ENCODE results near the gene GLCCI1.

The GLCCI1 gene
- 6.3 to 83.8 (median 30.5) reads per million in 9 experiments for total RNA-seq

- peaks cover 17% of the 10 kb centered on the region for H3K36me3 Mint-ChIP-seq (ENCODE audit: insufficient read depth)
- ATAC-seq (replicated peaks) = peak; percentile 81
- no peaks in the 10 kb centered on the region for H3K27me3 Mint-ChIP-seq
- peak; percentile 94 to 96 (median 96) for DNase-seq
- peaks cover 3 to 17% of the 10 kb centered on the region in 2 donors for H3K4me1 Mint-ChIP-seq (ENCODE audit: low read depth in 2 of 2)
- no peaks in the 10 kb centered on the region for H3K9me3 Mint-ChIP-seq
- peak within 1 kb of the TSS; percentile 22 to 70 for H3K27ac Mint-ChIP-seq
- peak within 1 kb of the TSS in 1 of 2 donors; percentile 73 for H3K4me3 Mint-ChIP-seq
Measured at GRCh38 chr7:7968544-7969305, at the start of gene GLCCI1. TSS of gene GLCCI1 (plus strand) at chr7:7968796. CDS start at chr7:7969351, 555 bp downstream.

- Mint-ChIP-seq H3K4me1 (ENCODE audit: low read depth in 2 of 2) (peaks cover 22 to 23% of the 10 kb centered on the region in 2 donors), H3K27ac (no peak overlapping the region), H3K9me3 (no peaks in the 10 kb centered on the region), H3K27me3 (no peaks in the 10 kb centered on the region), H3K36me3 (ENCODE audit: insufficient read depth) (peaks cover 6% of the 10 kb centered on the region), H3K4me3 (no peak overlapping the region)
- no peak for DNase-seq
- ATAC-seq (replicated peaks) = no peak
Measured at GRCh38 chr7:7919449-7919945, 49.1 kb upstream of the GLCCI1 start.

GRCh38 chr7:7920056-7920455 lies 48.5 kb upstream of the GLCCI1 start:
- Mint-ChIP-seq H3K27ac (no peak overlapping the region), H3K27me3 (no peaks in the 10 kb centered on the region), H3K9me3 (no peaks in the 10 kb centered on the region), H3K4me3 (peak overlapping the region; percentile 19 to 69), H3K4me1 (ENCODE audit: low read depth in 2 of 2) (peaks cover 23 to 27% of the 10 kb centered on the region in 2 donors), H3K36me3 (ENCODE audit: insufficient read depth) (peaks cover 6% of the 10 kb centered on the region)
- no peak for ATAC-seq (replicated peaks)
- DNase-seq = no peak

GRCh38 chr7:7920481-7920880 lies 48.1 kb upstream of the GLCCI1 start:
- peak; percentile 84 for ATAC-seq (replicated peaks)

GRCh38 chr7:7921830-7922229 lies 46.8 kb upstream of the GLCCI1 start:
- no peaks in the 10 kb centered on the region for H3K9me3 Mint-ChIP-seq
- H3K4me3 Mint-ChIP-seq = peak overlapping the region in 1 of 2 donors; percentile 30
- no peak for DNase-seq
- no peaks in the 10 kb centered on the region for H3K27me3 Mint-ChIP-seq
- peak overlapping the region in 1 of 2 donors; percentile 30 for H3K27ac Mint-ChIP-seq
- peaks cover 6% of the 10 kb centered on the region for H3K36me3 Mint-ChIP-seq (ENCODE audit: insufficient read depth)
- no peak for ATAC-seq (replicated peaks)
- H3K4me1 Mint-ChIP-seq (ENCODE audit: low read depth in 2 of 2) = peaks cover 21 to 27% of the 10 kb centered on the region in 2 donors

More at GRCh38 chr7:7920481-7920880, 48.1 kb upstream of the GLCCI1 start:
- DNase-seq = no peak
- Mint-ChIP-seq H3K27me3 (no peaks in the 10 kb centered on the region), H3K9me3 (no peaks in the 10 kb centered on the region), H3K36me3 (ENCODE audit: insufficient read depth) (peaks cover 6% of the 10 kb centered on the region), H3K27ac (no peak overlapping the region), H3K4me1 (ENCODE audit: low read depth in 2 of 2) (peaks cover 23 to 27% of the 10 kb centered on the region in 2 donors), H3K4me3 (peak overlapping the region; percentile 19 to 69)

- DNase-seq = no peak
- Mint-ChIP-seq H3K36me3 (ENCODE audit: insufficient read depth) (peaks cover 6% of the 10 kb centered on the region), H3K4me1 (ENCODE audit: low read depth in 2 of 2) (peaks cover 21 to 27% of the 10 kb centered on the region in 2 donors), H3K4me3 (peak overlapping the region in 1 of 2 donors; percentile 2), H3K9me3 (no peaks in the 10 kb centered on the region), H3K27me3 (no peaks in the 10 kb centered on the region), H3K27ac (peak overlapping the region; percentile 30 to 58)
- no peak for ATAC-seq (replicated peaks)
Measured at GRCh38 chr7:7922684-7923385, 45.8 kb upstream of the GLCCI1 start.

- no peak for DNase-seq
- Mint-ChIP-seq H3K36me3 (ENCODE audit: insufficient read depth) (peaks cover 6% of the 10 kb centered on the region), H3K4me3 (peak overlapping the region; percentile 2 to 16), H3K4me1 (ENCODE audit: low read depth in 2 of 2) (peaks cover 21 to 27% of the 10 kb centered on the region in 2 donors), H3K9me3 (no peaks in the 10 kb centered on the region), H3K27ac (peak overlapping the region in 1 of 2 donors; percentile 58), H3K27me3 (no peaks in the 10 kb centered on the region)
- ATAC-seq (replicated peaks) = peak; percentile 45
Measured at GRCh38 chr7:7923818-7924217, 44.8 kb upstream of the GLCCI1 start.

GRCh38 chr7:7924303-7924702 lies 44.3 kb upstream of the GLCCI1 start:
- H3K27ac Mint-ChIP-seq = peak overlapping the region in 1 of 2 donors; percentile 58

GRCh38 chr7:7931626-7932025 lies 37.0 kb upstream of the GLCCI1 start:
- no peak overlapping the region for H3K4me3 Mint-ChIP-seq
- H3K36me3 Mint-ChIP-seq (ENCODE audit: insufficient read depth) = no peaks in the 10 kb centered on the region
- peaks cover 14 to 20% of the 10 kb centered on the region in 2 donors for H3K4me1 Mint-ChIP-seq (ENCODE audit: low read depth in 2 of 2)
- H3K27me3 Mint-ChIP-seq = no peaks in the 10 kb centered on the region
- ATAC-seq (replicated peaks) (no peak), DNase-seq (no peak)
- no peaks in the 10 kb centered on the region for H3K9me3 Mint-ChIP-seq
- H3K27ac Mint-ChIP-seq = no peak overlapping the region

More at GRCh38 chr7:7924303-7924702, 44.3 kb upstream of the GLCCI1 start:
- Mint-ChIP-seq H3K4me1 (ENCODE audit: low read depth in 2 of 2) (peaks cover 21 to 22% of the 10 kb centered on the region in 2 donors), H3K36me3 (ENCODE audit: insufficient read depth) (peaks cover 6% of the 10 kb centered on the region), H3K4me3 (peak overlapping the region; percentile 2 to 16), H3K9me3 (no peaks in the 10 kb centered on the region), H3K27me3 (no peaks in the 10 kb centered on the region)
- no peak for DNase-seq
- ATAC-seq (replicated peaks) = peak; percentile 40

- H3K36me3 Mint-ChIP-seq (ENCODE audit: insufficient read depth) = no peaks in the 10 kb centered on the region
- no peaks in the 10 kb centered on the region for H3K27me3 Mint-ChIP-seq
- peaks cover 14 to 20% of the 10 kb centered on the region in 2 donors for H3K4me1 Mint-ChIP-seq (ENCODE audit: low read depth in 2 of 2)
- no peak for DNase-seq
- H3K4me3 Mint-ChIP-seq = no peak overlapping the region
- no peaks in the 10 kb centered on the region for H3K9me3 Mint-ChIP-seq
- H3K27ac Mint-ChIP-seq = no peak overlapping the region
- no peak for ATAC-seq (replicated peaks)
Measured at GRCh38 chr7:7932553-7932952, 36.0 kb upstream of the GLCCI1 start.

- no peaks in the 10 kb centered on the region for H3K9me3 Mint-ChIP-seq
- no peak for ATAC-seq (replicated peaks)
Measured at GRCh38 chr7:7933915-7934526, 34.6 kb upstream of the GLCCI1 start.

GRCh38 chr7:7934945-7935344 lies 33.7 kb upstream of the GLCCI1 start:
- ATAC-seq (replicated peaks) = no peak
- Mint-ChIP-seq H3K27ac (peak overlapping the region in 1 of 2 donors; percentile 57), H3K27me3 (no peaks in the 10 kb centered on the region), H3K36me3 (ENCODE audit: insufficient read depth) (no peaks in the 10 kb centered on the region), H3K4me1 (ENCODE audit: low read depth in 2 of 2) (peaks cover 14 to 20% of the 10 kb centered on the region in 2 donors), H3K4me3 (peak overlapping the region in 1 of 2 donors; percentile 24), H3K9me3 (no peaks in the 10 kb centered on the region)
- DNase-seq = no peak

More at GRCh38 chr7:7933915-7934526, 34.6 kb upstream of the GLCCI1 start:
- peak overlapping the region; percentile 9 to 24 for H3K4me3 Mint-ChIP-seq
- H3K4me1 Mint-ChIP-seq (ENCODE audit: low read depth in 2 of 2) = peaks cover 14 to 20% of the 10 kb centered on the region in 2 donors
- H3K27ac Mint-ChIP-seq = peak overlapping the region in 1 of 2 donors; percentile 57
- H3K27me3 Mint-ChIP-seq = no peaks in the 10 kb centered on the region
- no peak for DNase-seq
- H3K36me3 Mint-ChIP-seq (ENCODE audit: insufficient read depth) = no peaks in the 10 kb centered on the region

- Mint-ChIP-seq H3K27ac (no peak overlapping the region), H3K4me1 (ENCODE audit: low read depth in 2 of 2) (peaks cover 34 to 35% of the 10 kb centered on the region in 2 donors), H3K27me3 (no peaks in the 10 kb centered on the region), H3K36me3 (ENCODE audit: insufficient read depth) (no peaks in the 10 kb centered on the region), H3K4me3 (no peak overlapping the region), H3K9me3 (no peaks in the 10 kb centered on the region)
- DNase-seq = no peak
- no peak for ATAC-seq (replicated peaks)
Measured at GRCh38 chr7:7938471-7938870, 30.1 kb upstream of the GLCCI1 start.
